Renal cortical epithelial cell (primary cell): ENCODE data around the gene STIM2. TPM values are rescaled to one million over a fixed set of nuclear protein-coding genes. Genes with fewer than 3 reads are reported as not detected.
A peak's percentile ranks its signal among the peaks of the same experiment; 100 is the strongest.
"Not testable (repeated sequence)": the region's sequence is repeated elsewhere in the genome, so short reads cannot be mapped to it uniquely, and the experiment has no call there.

Experiments
- DNase-seq: peaks from one replicate; pipeline ENCODE4 v3.0.0-alpha.2; 2011; ENCODE audit warnings: low read depth
- total RNA-seq: library from RNA; depleted of rRNA; stranded (reverse); fragments of >200 nt; gene quantifications from 2 replicates; pipeline ENCODE4 v1.2.3, GENCODE V29; 2014

Gene STIM2
- total RNA-seq, 1 donor from 2014 or later: 11.7 TPM

GRCh38 chr4:26867914-26868684, 7.5 kb downstream of the STIM2 start:
- DNase-seq: no peak

DNA sequence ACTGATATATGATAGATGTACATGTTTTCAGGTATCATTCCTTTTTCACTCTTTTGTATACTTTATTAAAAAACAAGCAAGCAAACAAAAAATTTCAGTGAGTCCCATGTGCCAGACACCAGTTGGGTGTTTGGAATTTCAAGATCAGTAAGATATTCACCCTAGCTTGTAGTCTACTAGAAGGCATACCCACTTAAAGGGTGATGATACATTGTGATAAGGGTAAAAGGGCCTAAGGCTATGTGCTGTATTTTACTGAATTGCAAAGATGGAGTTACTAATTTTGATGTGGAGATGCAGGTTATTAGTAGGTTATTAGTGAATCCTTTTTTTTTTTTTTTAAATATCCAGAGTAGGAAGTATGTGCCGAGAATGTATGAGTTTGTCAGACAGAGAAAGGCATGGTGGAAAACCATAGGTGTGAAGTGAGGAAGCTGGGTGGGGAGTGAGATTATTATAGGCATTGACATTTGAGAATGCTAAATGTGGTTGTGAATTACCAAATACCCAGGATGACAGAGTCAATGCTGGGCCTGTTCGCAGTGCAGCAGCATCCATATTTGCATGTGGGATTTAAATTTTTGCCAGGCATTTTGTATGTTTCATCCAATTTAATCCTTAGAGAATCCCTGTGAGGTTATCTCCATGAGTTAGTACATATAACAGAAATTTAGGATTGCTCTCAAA, 10.1 kb downstream of the STIM2 start:
- no peak for DNase-seq

DNA sequence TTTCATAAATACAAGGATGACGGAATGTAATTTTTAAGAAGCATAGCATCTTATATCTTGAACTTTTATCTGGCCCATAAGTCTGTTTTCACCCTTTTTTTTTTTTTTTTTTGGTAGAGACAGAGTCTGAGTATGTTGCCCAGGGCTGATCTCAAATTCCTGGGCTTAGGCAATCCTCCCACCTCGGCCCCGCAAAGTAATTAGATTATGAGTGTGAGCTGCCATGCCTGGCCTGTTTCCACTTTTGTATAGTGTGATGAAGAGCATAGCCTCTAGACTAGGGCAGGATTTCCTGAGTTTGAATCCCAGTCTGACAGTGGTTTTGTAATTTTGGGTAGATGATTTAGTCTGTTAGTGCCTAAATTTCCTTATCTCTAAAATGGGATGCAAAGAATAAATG, 11.0 kb downstream of the STIM2 start:
- DNase-seq: peak; percentile 31

- no peak for DNase-seq
Measured at GRCh38 chr4:26873391-26874026, 12.9 kb downstream of the STIM2 start.

GRCh38 chr4:26874110-26874509, 13.5 kb downstream of the STIM2 start:
- no peak for DNase-seq

DNA sequence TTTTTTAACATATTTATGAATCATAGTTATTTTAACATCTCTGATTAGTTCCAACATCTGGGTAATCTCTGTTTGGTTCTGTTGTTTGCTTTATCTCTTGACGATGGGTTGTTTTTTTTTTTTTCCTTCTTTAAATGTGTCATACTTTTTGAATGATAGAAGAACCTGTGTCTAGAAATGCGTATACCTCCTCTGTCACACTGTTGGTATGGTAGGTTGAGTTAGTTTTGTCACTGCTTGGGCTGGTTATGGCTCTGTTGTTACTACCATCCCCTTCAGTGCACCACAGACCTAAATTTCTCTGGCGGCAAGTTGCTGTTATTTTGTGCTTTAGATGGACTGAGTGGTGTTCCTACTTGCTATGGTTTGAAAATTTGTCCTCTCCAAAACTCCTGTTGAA, 16.8 kb downstream of the STIM2 start:
- DNase-seq: no peak

GRCh38 chr4:26877961-26878360, 17.3 kb downstream of the STIM2 start:
- DNase-seq: no peak

- DNase-seq: peak; percentile 42
Measured at GRCh38 chr4:26878794-26879391, 18.3 kb downstream of the STIM2 start.

- DNase-seq: no peak
Measured at GRCh38 chr4:26879805-26880204, 19.2 kb downstream of the STIM2 start.

DNA sequence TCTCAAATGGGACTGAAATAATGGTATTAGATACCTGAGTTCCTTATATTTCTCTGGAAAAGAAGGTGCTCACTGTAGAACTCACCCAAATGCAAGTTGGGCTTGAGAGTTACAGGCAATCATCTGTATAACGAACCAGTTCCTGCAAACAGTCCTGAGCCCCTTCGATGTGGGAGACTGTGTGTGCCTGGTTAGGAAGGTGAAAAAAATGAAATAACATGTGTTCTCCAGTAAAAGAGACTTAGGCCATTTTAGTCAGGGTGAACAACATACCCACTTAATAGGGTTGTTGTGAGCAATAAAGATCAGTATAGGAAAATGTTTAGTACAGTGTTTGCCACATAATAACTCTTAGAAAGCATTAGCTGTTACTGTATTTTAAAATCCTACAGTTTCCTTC, 23.4 kb downstream of the STIM2 start:
- DNase-seq: no peak

DNA sequence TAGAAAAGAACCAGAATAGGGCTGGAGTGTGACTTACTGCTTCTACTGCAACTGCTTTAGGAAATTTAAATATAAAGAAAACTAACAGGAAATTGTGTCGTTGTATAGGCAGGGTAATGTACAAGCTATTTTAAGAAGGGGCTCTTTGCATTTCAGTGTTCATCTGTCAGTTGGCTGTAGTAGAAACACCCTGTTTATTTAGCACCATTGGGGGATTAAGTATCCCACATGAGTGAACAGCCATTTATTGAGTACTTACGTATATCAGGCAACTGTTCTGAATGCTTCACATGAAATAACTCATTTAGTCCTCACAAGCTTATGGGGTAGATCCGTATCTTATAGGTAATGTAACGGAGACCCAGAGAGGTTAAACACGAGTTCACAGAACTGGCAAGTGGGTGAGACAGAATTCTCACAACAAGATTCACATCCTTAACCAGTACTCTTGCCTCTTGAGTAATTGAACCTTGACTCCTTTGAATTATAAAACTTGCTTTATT, 23.9 kb downstream of the STIM2 start:
- no peak for DNase-seq

DNA sequence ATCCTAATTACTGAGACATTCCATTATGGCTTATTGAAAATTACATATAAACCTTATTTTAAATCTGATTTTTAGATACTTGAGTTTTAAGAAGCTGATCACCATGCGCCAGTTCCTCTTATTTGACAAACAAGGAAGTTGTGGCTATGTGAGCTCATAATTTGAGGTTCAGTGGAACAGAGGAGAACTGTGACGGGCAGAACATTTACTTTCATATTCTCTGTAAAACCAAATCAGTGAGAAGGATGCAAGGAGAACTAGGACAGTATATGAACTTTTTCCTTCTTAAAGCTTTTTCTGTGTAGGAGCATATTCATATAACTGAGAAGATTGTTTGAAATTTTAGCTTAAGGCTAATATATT, 25.3 kb downstream of the STIM2 start:
- no peak for DNase-seq

GRCh38 chr4:26887143-26887542, 26.5 kb downstream of the STIM2 start:
- no peak for DNase-seq

GRCh38 chr4:26887809-26888208, 27.2 kb downstream of the STIM2 start:
- DNase-seq: no peak

GRCh38 chr4:26889356-26889755, 28.7 kb downstream of the STIM2 start:
- no peak for DNase-seq

GRCh38 chr4:26891054-26891453, 30.4 kb downstream of the STIM2 start:
- DNase-seq: no peak

DNA sequence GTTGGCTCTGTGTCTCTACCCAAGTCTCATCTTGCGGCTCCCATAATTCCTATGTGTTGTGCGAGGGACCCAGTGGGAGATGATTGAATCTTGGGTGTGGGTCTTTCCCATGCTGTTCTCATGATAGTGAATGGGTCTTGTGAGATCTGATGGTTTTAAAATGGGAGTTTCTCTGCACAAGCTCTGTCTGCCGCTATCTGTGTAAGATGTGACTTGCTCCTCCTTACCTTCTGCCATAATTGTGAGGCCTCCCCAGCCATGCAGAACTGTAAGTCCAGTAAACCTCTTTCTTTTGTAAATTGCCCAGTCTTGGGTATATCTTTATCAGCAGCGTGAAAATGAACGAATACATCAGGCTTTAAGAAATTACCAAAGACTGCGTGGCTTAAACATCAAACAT, 31.2 kb downstream of the STIM2 start:
- no peak for DNase-seq

- DNase-seq: no peak
Measured at GRCh38 chr4:26892480-26893150, 32.0 kb downstream of the STIM2 start.

GRCh38 chr4:26893491-26893890, 32.9 kb downstream of the STIM2 start:
- DNase-seq: no peak

GRCh38 chr4:26894881-26895280, 34.2 kb downstream of the STIM2 start:
- not testable (repeated sequence) for DNase-seq

GRCh38 chr4:26896636-26897035, 36.0 kb downstream of the STIM2 start:
- DNase-seq: no peak

DNA sequence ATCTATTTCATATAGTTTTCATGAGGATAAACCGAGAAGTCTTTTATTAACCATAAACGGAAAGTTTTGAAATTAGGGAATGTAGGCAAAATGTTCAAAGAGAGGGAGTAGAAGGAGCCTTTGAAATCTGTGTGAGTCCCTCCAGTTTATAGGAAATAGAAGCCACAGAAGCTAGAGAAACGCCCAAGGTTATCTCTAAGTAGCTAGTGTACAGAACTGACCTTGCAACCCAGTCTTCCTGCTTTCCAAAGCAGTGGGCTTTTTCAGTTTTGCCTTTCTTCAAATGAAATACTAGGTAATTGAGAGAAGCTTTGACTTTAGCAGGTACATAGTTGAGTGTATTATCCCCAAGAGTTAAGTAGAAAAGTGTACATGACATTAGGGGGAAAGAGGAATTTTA, 39.4 kb downstream of the STIM2 start:
- DNase-seq: no peak
